IMR-90 (cell line): ENCODE measurements around the gene LRRC3C. TPM values are rescaled to one million over a fixed set of nuclear protein-coding genes. Genes with fewer than 3 reads are reported as not detected.

ENCODE experiments used
- ATAC-seq: fragments of 200-7000 bp; cut with Tn5 transposase; 2 replicates; pipeline ENCODE4 v1.9.1; 2020; ENCODE audit warnings: low read depth, mild to moderate bottlenecking, moderate library complexity
- BruUV-seq: library from RNA; stranded (reverse); fragments of 400-500 nt; replicated peaks from 2 replicates; lab custom pipeline; 2021; lab: Mats Ljungman, UMichigan
- CTCF ChIA-PET: fragments of 300-600 bp; formaldehyde crosslinking; extraction: SDS; loops from one replicate; lab custom pipeline; 2021; ENCODE audit warnings: antibody characterized with exemption; lab: Yijun Ruan, JAX
- POLR2A ChIA-PET: fragments of 300-600 bp; sonication (Branson Sonifier 250); formaldehyde crosslinking; loops from one replicate; lab custom pipeline; 2022; ENCODE audit warnings: antibody characterized with exemption; ENCODE audit not compliant: unreplicated experiment; lab: Charles Lee
- DNase-seq: peaks from one replicate; pipeline ENCODE4 v3.0.0; 2013
- H2AFZ ChIP-seq: replicated peaks from 2 replicates; pipeline ENCODE3; 2013; ENCODE audit warnings: low read length, mild to moderate bottlenecking; ENCODE audit not compliant: poor library complexity
- H2AK5ac ChIP-seq: 2 replicates; pipeline ENCODE4 v1.6.1; 2013; ENCODE audit warnings: low read depth, low read length, inconsistent platforms
- H2AK9ac ChIP-seq: replicated peaks from 2 replicates; pipeline ENCODE3; 2013; ENCODE audit warnings: mild to moderate bottlenecking, low read depth, low read length, moderate library complexity; ENCODE audit not compliant: poor library complexity
- H2BK120ac ChIP-seq: 2 replicates; pipeline ENCODE4 v1.6.1; 2013; ENCODE audit warnings: low read depth, low read length, inconsistent platforms
- H2BK15ac ChIP-seq: 3 replicates; pipeline ENCODE4 v1.6.1; 2013; ENCODE audit warnings: low read depth, low read length, inconsistent platforms
- H2BK20ac ChIP-seq: 2 replicates; pipeline ENCODE4 v1.6.1; 2013; ENCODE audit warnings: low read depth, mild to moderate bottlenecking, inconsistent platforms, low read length, moderate library complexity
- H2BK5ac ChIP-seq: 2 replicates; pipeline ENCODE4 v1.6.1; 2013; ENCODE audit warnings: mild to moderate bottlenecking, low read depth, low read length, inconsistent platforms; ENCODE audit not compliant: poor library complexity, severe bottlenecking
- H3K14ac ChIP-seq: replicated peaks from 2 replicates; pipeline ENCODE4 v1.6.1; 2013; ENCODE audit warnings: low read depth, low read length, inconsistent platforms
- H3K18ac ChIP-seq: 2 replicates; pipeline ENCODE4 v1.6.1; 2013; ENCODE audit warnings: low read depth, low read length, control low read depth
- H3K23ac ChIP-seq: 2 replicates; pipeline ENCODE4 v1.6.1; 2013; ENCODE audit warnings: low read depth, low read length, inconsistent platforms
- H3K27ac ChIP-seq: 2 replicates; pipeline ENCODE4 v1.5.1; 2013; ENCODE audit warnings: mild to moderate bottlenecking, control low read depth, low read length; ENCODE audit not compliant: insufficient read depth
- H3K27me3 ChIP-seq: 2 replicates; pipeline ENCODE4 v1.6.1; 2013; ENCODE audit warnings: low read length; ENCODE audit not compliant: control insufficient read depth, insufficient read depth
- H3K36me3 ChIP-seq: 2 replicates; pipeline ENCODE4 v1.6.1; 2013; ENCODE audit warnings: low read length, mixed read lengths; ENCODE audit not compliant: control insufficient read depth, insufficient read depth
- H3K4ac ChIP-seq: 2 replicates; pipeline ENCODE4 v1.6.1; 2013; ENCODE audit warnings: low read depth, low read length, inconsistent platforms
- H3K4me1 ChIP-seq: 2 replicates; pipeline ENCODE4 v1.6.1; 2013; ENCODE audit warnings: low read length, mixed read lengths; ENCODE audit not compliant: control insufficient read depth, insufficient read depth
- H3K4me2 ChIP-seq: 2 replicates; pipeline ENCODE4 v1.6.1; 2013; ENCODE audit warnings: low read depth, mild to moderate bottlenecking, control low read depth, low read length, moderate library complexity
- H3K4me3 ChIP-seq: 2 replicates; pipeline ENCODE4 v1.5.1; 2013; ENCODE audit warnings: low read depth, mild to moderate bottlenecking, control low read depth, low read length, moderate library complexity; ENCODE audit not compliant: insufficient read depth
- H3K56ac ChIP-seq: 2 replicates; pipeline ENCODE4 v1.6.1; 2013; ENCODE audit warnings: low read length, inconsistent platforms; ENCODE audit not compliant: insufficient read depth; ENCODE audit errors: extremely low read depth
- H3K79me1 ChIP-seq, 2 experiments: 2 replicates each; pipeline ENCODE4 v1.6.1; 2013; ENCODE audit warnings: low read length in 2 of 2, inconsistent platforms in 1 of 2, low read depth in 1 of 2
- H3K9ac ChIP-seq: 2 replicates; pipeline ENCODE4 v1.6.1; 2013; ENCODE audit warnings: low read depth, low read length, control low read depth
- H3K9me1 ChIP-seq: 2 replicates; pipeline ENCODE4 v1.6.1; 2013; ENCODE audit warnings: low read length, inconsistent platforms; ENCODE audit not compliant: insufficient read depth
- H3K9me3 ChIP-seq: 2 replicates; pipeline ENCODE4 v1.6.1; 2013; ENCODE audit warnings: low read length; ENCODE audit not compliant: control insufficient read depth, insufficient read depth
- H4K20me1 ChIP-seq: 2 replicates; pipeline ENCODE4 v1.6.1; 2013; ENCODE audit warnings: low read length, inconsistent platforms; ENCODE audit not compliant: insufficient read depth
- H4K5ac ChIP-seq: 2 replicates; pipeline ENCODE4 v1.6.1; 2013; ENCODE audit warnings: mild to moderate bottlenecking, low read depth, low read length, control low read depth
- H4K8ac ChIP-seq, 2 experiments: 2 replicates each; pipeline ENCODE4 v1.6.1; 2013; ENCODE audit warnings: low read depth in 2 of 2, low read length in 2 of 2, control low read depth in 1 of 2, inconsistent platforms in 1 of 2
- H4K91ac ChIP-seq: 2 replicates; pipeline ENCODE4 v1.6.1; 2013; ENCODE audit warnings: low read depth, low read length, inconsistent platforms; ENCODE audit not compliant: insufficient read depth
- CTCF ChIP-seq: conservative IDR thresholded peaks from 2 replicates; pipeline ENCODE4 v1.5.1; 2012; ENCODE audit warnings: mild to moderate bottlenecking, low read depth, low read length, improper control_type of control experiment
- MAZ ChIP-seq: IDR thresholded peaks from 2 replicates; pipeline ENCODE4 v1.6.1; 2012; ENCODE audit warnings: low read depth, mild to moderate bottlenecking, low read length, improper control_type of control experiment, moderate library complexity, borderline replicate concordance
- WGBS, 2 experiments: methylation state at CpG; one replicate each; pipeline versions ENCODE4 v1.1.5 to v1.1.7; 2013; ENCODE audit warnings: missing lambda C conversion rate in 2 of 2; ENCODE audit not compliant: insufficient read length in 1 of 2; ENCODE audit errors: extremely low coverage in 2 of 2; 5-methylcytosine and 5-hydroxymethylcytosine counted together
- dilution Hi-C: fragments of 300-500 bp; cut with HindIII; formaldehyde crosslinking; loops from one replicate; pipeline ENCODE4 v1.14.3; 2018; ENCODE audit warnings: low sequenced_read_pairs; ENCODE audit not compliant: unreplicated experiment
- in situ Hi-C: fragments of 300-500 bp; cut with MboI; formaldehyde crosslinking; loops from 3 replicates; pipeline ENCODE4 v1.14.3; 2019; ENCODE audit warnings: low sequenced_read_pairs, inconsistent platforms, mixed read lengths
- intact Hi-C: fragments of 100-400 bp; cut with micrococcal nuclease; formaldehyde crosslinking; loops from 2 replicates; pipeline ENCODE4 v1.10.0; 2022
- polyA plus RNA-seq, 3 experiments: library from polyadenylated mRNA; depleted of rRNA; stranded (reverse); fragments of >200 nt; gene quantifications; 2 replicates each; pipeline ENCODE4 v1.2.3, GENCODE V29; 2012; ENCODE audit warnings: low replicate concordance in 1 of 3
- total RNA-seq: library from RNA; depleted of rRNA; stranded (reverse); fragments of >200 nt; gene quantifications from 2 replicates; pipeline ENCODE4 v1.2.3, GENCODE V29; 2012

LRRC3C gene
- total and polyA plus RNA-seq, 2 of the 4 experiments (the other 2 are of a cell fraction), result not detected

- H2BK15ac ChIP-seq, result peak overlapping the region; percentile 68; the same call in 2 of the 3 replicates
- no peaks in the 10 kb centered on the region for H3K9me3 ChIP-seq
- H2BK5ac ChIP-seq, result peak overlapping the region; percentile 72
- peak overlapping the region; percentile 84 for H3K56ac ChIP-seq
- H3K23ac ChIP-seq, result peak overlapping the region; percentile 84
- peak overlapping the region; percentile 23; the same call in 1 of the 2 replicates for H2BK20ac ChIP-seq
- peak overlapping the region; percentile 79 for H3K4me2 ChIP-seq
- ATAC-seq (peak; percentile 15), DNase-seq (peak; percentile 19)
- ChIA-PET CTCF (interaction anchor here (0.6 to 4.0 kb wide), 6 partner anchors 10 to 631 kb away, joined by 3 to 23 read pairs (median 3); no protein-coding TSS in a partner anchor), POLR2A (interaction anchor here (1.1 kb wide), 1 partner anchor 21 kb away, joined by 3 read pairs; no protein-coding TSS in a partner anchor)
- no TSS peak for BruUV-seq
- peak overlapping the region; percentile 80 for H2BK120ac ChIP-seq
- in situ Hi-C loops (loop anchor here (10.0 kb wide), 1 partner anchor 205 kb away; no protein-coding TSS in a partner anchor), intact Hi-C loops (loop anchor here (1.0 to 10.0 kb wide), 3 partner anchors 21 to 355 kb away; partner anchors contain the start of gene PPP1R1B), dilution Hi-C loops (no loop called here)
- peak overlapping the region; percentile 18; the same call in 1 of the 2 replicates for H2AK5ac ChIP-seq
- peak overlapping the region; percentile 92 for H3K14ac ChIP-seq
- H3K4ac ChIP-seq, result peak overlapping the region; percentile 76
- peak overlapping the region; percentile 79 for H3K9ac ChIP-seq
- H4K20me1 ChIP-seq, result peaks cover 15% of the 10 kb centered on the region
- peak overlapping the region; percentile 80 for H4K91ac ChIP-seq
- peaks cover 8% of the 10 kb centered on the region for H3K36me3 ChIP-seq
- peak overlapping the region; percentile 81 for H2AK9ac ChIP-seq
- peaks cover 6 to 22% of the 10 kb centered on the region in 2 experiments; a peak in 2 of 4 replicates for H3K79me1 ChIP-seq
- H3K4me1 ChIP-seq, result peaks cover 8% of the 10 kb centered on the region; the same call in 1 of the 2 replicates
- WGBS, 2 experiments, result 2% methylated on average over 6 of the region's 10 CpGs; no CpG with 5 or more reads in 1 of the 2 experiments
- H3K27me3 ChIP-seq, result no peaks in the 10 kb centered on the region
- H3K9me1 ChIP-seq, result peaks cover 8% of the 10 kb centered on the region; the same call in 1 of the 2 replicates
- peak overlapping the region; percentile 54 for H3K27ac ChIP-seq
- H2AFZ ChIP-seq, result peak overlapping the region; percentile 97
- peak overlapping the region; percentile 57 for H3K4me3 ChIP-seq
- peak overlapping the region; percentile 47; the same call in 1 of the 2 replicates for H3K18ac ChIP-seq
- TF ChIP-seq CTCF (peak; percentile 8; the same call in 1 of the 2 replicates), MAZ (no peak)
- H4K8ac ChIP-seq, result peak overlapping the region; percentile 49 to 93
- H4K5ac ChIP-seq, result peak overlapping the region; percentile 58
Measured at GRCh38 chr17:39979893-39980350, 52.4 kb downstream of the LRRC3C start.
